GM12801 (cell line): Measurements from ENCODE around the gene CCDC40.

Experiments
- TF ChIP-seq, protein P1 (sequence below): IDR thresholded peaks from one replicate; pipeline ENCODE4 v1.5.1; 2011; ENCODE audit warnings: control low read depth; ENCODE audit not compliant: insufficient read length; ENCODE audit errors: extremely low read depth

Gene CCDC40

DNA sequence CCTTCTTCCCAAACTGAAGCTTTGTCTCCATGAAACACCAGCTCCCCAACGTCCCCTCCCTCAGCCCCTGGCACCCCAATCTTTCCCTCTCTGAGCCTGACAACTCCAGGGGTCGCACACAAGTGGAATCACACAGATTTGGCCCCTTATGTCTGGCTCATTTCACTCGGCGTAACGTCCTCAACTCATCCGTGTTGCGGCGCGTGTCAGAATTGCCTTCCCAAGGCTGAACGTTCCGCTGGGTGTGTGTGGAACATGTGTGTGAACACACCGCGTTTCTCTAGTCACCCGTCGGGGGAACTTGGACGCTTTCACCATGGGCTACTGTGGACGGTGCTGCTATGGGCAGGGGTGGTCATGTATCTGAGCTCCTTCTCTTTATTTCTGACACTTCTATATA, 45.7 kb upstream of the CCDC40 start:
- TF ChIP-seq, protein P1, sequence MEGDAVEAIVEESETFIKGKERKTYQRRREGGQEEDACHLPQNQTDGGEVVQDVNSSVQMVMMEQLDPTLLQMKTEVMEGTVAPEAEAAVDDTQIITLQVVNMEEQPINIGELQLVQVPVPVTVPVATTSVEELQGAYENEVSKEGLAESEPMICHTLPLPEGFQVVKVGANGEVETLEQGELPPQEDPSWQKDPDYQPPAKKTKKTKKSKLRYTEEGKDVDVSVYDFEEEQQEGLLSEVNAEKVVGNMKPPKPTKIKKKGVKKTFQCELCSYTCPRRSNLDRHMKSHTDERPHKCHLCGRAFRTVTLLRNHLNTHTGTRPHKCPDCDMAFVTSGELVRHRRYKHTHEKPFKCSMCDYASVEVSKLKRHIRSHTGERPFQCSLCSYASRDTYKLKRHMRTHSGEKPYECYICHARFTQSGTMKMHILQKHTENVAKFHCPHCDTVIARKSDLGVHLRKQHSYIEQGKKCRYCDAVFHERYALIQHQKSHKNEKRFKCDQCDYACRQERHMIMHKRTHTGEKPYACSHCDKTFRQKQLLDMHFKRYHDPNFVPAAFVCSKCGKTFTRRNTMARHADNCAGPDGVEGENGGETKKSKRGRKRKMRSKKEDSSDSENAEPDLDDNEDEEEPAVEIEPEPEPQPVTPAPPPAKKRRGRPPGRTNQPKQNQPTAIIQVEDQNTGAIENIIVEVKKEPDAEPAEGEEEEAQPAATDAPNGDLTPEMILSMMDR: no peak

DNA sequence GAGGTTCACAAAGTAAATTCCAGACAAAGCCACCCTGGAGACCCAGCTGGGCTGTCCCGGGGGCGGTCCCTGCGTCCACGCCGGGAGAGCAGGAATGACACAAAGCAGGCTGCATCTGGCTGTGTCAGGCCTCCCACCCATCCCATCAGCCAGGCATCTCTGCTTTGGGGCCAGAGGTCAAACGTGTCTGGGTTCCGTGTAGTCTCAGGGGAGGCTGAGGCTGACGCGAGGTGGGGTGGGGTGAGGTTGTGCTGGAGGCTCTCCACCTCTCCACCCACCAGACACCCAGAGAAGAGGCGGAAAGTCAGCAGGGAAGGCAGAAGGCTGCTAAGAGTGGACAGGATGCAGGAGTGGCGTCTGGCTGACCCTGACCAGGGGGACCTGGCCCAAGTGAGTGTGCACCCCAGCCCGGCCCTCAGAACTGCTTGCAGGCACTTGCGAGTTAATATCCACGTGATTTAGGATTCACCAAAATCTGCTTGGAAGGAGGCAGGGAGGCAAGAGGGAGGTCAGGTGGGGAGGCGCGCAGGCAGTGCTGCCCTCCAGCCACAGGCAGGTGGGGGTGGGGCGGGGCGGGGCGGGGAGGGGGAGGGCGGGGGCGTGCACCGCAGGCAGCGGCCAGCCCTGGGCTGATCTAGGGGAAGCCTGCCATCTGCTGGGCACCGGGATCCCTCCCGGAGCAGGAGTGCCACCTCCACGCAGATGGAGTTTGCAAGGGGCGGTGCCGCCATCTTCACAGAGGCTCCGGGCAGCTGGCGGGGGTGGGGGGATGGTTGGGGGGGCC, 45.1 kb upstream of the CCDC40 start:
- TF ChIP-seq, protein P1: no peak

DNA sequence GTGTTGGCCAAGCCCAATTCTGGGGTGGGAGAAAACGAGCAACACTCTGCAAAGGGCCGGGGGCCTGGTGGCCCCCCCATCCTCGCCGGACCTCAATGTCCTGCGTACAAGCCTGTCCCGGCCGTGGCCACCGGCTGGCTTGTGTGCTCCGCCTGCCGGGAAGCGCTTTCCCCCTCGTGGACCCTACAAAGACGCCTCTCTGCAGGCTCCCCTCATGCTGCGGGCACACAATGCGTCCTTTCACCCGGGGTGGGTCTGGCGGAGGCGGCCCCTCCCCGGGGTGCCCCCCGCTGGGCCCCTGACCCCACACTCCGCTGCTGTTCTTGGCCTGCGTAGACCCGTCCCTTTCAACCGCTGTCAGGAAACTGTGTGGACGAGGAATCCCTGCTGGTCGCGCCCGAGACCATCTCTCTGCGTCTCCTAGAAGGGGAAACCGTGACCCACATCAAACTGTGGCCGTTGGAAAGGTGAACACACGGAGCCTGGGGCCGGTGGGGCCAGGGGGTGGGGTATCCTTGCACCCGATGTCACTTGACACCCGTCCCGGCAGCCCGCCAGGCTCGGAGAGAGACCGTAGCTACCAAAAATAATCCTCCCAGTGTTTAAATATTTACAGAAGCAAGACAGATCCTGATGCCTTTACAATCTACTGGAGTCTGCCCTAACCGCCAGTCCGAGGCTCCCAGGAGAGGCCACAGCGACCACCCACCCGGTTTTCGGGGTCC, 44.4 kb upstream of the CCDC40 start:
- TF ChIP-seq, protein P1: no peak

DNA sequence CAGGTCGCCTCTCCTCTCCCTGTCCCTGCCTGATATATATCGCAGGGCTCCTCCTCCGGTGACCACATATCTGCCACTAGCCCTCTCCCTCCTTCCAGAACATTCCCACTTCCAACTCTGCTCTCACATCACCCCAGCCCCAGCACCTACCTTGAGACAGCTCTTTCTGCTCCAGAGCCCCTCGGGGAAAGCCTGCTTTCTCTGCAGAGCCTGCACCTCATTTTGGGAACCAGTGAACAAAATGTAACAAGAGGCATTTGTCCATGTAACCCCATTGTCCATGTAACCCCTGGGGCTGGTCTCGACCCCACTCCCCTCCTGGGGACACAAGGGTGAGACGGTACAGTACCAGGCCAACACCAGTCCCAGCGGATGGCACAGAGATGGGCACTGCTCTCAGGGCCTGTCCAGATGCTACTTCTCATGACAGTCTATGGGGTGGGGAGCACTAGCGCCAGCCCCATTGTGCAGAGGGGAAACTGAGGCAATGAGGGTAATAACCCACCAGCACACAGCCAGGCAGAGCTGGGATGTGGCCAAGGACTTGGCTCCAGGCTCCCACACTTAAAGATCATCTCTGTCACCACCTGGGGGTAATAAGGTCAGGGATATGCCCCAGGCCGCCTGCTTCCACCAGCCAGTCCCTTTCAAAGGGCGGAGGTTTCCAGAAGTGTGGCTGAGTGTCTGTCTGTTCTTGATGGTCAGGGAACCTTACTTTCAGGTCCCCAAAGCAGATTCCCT, 43.6 kb upstream of the CCDC40 start:
- TF ChIP-seq, protein P1: no peak

DNA sequence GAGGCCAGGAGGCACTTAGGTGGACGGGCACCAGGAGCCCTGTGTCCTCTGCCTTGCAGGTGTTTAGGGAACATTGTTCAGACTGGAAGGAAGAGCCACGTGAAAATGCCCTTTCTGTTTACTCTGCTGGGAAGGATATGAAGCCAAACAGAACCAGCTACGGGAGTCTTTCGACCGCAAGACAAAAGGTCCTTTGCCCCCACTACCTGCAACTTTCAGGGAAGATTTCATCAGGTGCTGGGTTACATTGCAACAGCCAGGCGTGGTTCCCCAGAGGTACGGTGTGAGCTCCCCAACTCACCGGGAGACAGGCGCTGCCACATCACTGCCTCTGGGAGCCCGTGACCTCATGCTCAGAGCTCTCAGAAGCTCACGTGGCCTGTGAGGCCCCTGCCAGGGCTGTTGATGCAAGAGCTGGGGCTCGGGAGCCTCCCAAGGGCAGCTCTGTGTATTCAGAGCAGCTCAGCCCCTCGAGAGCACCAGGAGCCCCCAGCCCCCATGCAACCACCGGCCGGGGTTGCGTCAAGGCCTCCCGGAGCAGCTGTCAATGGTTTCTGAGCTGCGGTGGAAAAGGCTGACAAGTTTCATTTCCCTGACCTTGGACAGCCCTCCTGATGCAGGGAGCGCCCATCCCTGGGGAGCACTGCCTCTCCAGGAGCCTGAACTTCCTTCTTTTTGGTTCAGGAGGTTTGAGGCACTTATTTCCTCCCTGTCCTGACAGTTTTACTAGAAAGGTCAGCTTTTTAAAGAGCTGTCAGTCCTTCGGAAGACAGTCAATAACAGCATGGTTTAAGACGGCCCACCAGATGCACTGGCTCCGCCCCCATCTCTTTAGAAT, 42.8 kb upstream of the CCDC40 start:
- TF ChIP-seq, protein P1: no peak

DNA sequence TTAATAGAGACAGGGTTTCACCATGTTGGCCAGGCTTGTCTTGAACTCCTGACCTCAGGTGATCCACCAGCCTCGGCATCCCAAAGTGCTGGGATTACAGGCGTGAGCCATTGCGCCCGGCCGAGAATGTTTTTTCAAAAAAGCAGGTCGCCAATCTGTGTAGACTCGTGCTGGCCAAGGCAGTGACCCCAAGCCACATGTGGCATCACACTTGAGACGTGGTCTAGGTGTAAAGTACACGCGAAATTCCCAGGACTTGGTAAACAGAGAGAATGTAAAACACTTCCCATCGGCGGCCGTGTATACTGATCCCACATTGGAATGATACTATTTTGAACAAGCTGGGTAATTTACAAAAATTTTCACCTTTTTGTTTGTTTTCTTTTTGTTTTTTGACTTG, 41.8 kb upstream of the CCDC40 start:
- TF ChIP-seq, protein P1: no peak
